Upper lobe of left lung (tissue), 4 donors: Measurements from ENCODE around the gene GPR146.

Experiments used
- EP300 ChIP-seq, 4 donors: sonication (generic); formaldehyde crosslinking; IDR thresholded peaks; one replicate each; pipeline ENCODE4 v1.5.1; 2017; ENCODE audit warnings: antibody characterized with exemption in 4 of 4, control low read depth in 2 of 4
- POLR2AphosphoS5 ChIP-seq, 2 donors: sonication (generic); formaldehyde crosslinking; IDR thresholded peaks; one replicate each; pipeline ENCODE4 v1.5.1; 2017; ENCODE audit warnings: antibody characterized with exemption in 2 of 2
- TF ChIP-seq, protein P1 (sequence below), 6 experiments: fragments of 450-650 bp in 4 of 6; fragments of 200-600 bp in 2 of 6; sonication (generic) in 2 of 6; IDR thresholded peaks; one replicate each; pipeline ENCODE4 v1.5.1; 2016 to 2019; ENCODE audit warnings: antibody characterized with exemption in 6 of 6

DNA sequence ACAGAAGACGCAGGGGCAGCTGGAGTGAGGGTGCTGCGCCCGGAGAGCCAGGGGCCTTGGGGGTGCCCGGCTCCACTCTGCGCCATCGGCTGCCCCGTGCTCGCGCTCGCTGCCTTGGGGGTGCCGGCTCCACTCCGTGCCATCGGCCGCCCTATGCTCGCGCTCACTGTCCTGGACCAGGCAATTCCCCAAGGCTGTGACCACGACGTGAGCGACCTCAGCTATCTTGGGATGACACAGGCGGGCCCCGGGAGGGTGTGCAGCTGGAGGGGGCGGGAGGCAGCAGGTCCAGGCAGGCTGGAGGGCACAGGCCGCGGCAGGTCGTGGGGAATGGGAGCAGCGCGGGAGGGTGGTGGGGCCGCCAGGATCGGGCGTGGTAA is 31.6 kb upstream of the GPR146 start:
- no peak for TF ChIP-seq POLR2AphosphoS5 (IDR thresholded peaks at IDR 0.05)
- TF ChIP-seq, protein P1, sequence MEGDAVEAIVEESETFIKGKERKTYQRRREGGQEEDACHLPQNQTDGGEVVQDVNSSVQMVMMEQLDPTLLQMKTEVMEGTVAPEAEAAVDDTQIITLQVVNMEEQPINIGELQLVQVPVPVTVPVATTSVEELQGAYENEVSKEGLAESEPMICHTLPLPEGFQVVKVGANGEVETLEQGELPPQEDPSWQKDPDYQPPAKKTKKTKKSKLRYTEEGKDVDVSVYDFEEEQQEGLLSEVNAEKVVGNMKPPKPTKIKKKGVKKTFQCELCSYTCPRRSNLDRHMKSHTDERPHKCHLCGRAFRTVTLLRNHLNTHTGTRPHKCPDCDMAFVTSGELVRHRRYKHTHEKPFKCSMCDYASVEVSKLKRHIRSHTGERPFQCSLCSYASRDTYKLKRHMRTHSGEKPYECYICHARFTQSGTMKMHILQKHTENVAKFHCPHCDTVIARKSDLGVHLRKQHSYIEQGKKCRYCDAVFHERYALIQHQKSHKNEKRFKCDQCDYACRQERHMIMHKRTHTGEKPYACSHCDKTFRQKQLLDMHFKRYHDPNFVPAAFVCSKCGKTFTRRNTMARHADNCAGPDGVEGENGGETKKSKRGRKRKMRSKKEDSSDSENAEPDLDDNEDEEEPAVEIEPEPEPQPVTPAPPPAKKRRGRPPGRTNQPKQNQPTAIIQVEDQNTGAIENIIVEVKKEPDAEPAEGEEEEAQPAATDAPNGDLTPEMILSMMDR (IDR thresholded peaks at IDR 0.05), result no peak
- TF ChIP-seq EP300 (IDR thresholded peaks at IDR 0.05), result no peak
